ENCODE data around the gene ARID3C. TPM values are rescaled to one million over a fixed set of nuclear protein-coding genes. Genes with fewer than 3 reads are reported as not detected.

ARID3C gene
- total and polyA plus RNA-seq, 2 experiments from 2014 or later: 0.11 TPM; not detected in 1

DNA sequence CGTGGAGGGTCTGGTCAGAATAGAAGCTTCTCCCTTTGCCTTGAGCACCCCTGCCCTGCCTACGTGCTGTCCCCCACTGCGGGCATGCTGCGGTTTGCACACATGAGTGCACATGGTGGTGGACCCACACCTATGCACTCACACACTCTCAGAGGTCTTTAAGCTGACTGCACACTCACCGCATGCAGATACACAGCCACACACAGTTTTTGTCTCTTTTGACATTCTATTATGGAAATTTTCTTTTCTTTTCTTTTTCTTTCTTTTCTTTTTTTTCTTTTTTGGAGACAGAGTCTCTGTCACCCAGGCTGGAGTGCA lies 584 bp upstream of the ARID3C start:
- Histone ChIP-seq H4K20me1 (ENCODE audit: insufficient read depth) (no peaks in the 10 kb centered on the region), H3K36me3 (ENCODE audit: low read depth) (no peaks in the 10 kb centered on the region), H3K9me2 (ENCODE audit: insufficient read depth) (no peaks in the 10 kb centered on the region), H3K9me3 (ENCODE audit: low read depth) (no peaks in the 10 kb centered on the region), H3K27ac (no peak overlapping the region), H3K9ac (no peak overlapping the region), H3K4me2 (ENCODE audit: unreplicated experiment) (peak overlapping the region; percentile 30), H2AFZ (0 out of 2 replicates have a peak overlapping the region, but pooled peaks have one; percentile 33), H3F3A (ENCODE audit: insufficient read depth) (peaks cover 7% of the 10 kb centered on the region; the same call in 1 of the 2 replicates), H3K4me3 (peak overlapping the region; percentile 52; the same call in 1 of the 2 replicates), H3K79me2 (ENCODE audit: insufficient read depth) (no peaks in the 10 kb centered on the region), H3K4me1 (ENCODE audit: insufficient read depth) (no peaks in the 10 kb centered on the region), H3K27me3 (replicated peaks; ENCODE audit: insufficient read depth) (peaks cover 54% of the 10 kb centered on the region)
- in situ Hi-C loops (cut with MboI): no loop called here
- DNase-seq: no peak
- TF ChIP-seq EZH2phosphoT487 (IDR thresholded peaks at IDR 0.05; ENCODE audit: insufficient read depth, low read depth): 0 out of 2 replicates have a peak, but pooled peaks have one; percentile 27
- peak; percentile 61 for TF ChIP-seq EZH2 (IDR thresholded peaks at IDR 0.05; ENCODE audit: insufficient read depth, poor library complexity, severe bottlenecking)
- WGBS, 2 experiments (ENCODE audit: low coverage in 1 of 2, low lambda C conversion rate in 2 of 2, missing lambda C conversion rate in 2 of 2): 16 to 28% methylated on average over 5 of the region's 5 CpGs

DNA sequence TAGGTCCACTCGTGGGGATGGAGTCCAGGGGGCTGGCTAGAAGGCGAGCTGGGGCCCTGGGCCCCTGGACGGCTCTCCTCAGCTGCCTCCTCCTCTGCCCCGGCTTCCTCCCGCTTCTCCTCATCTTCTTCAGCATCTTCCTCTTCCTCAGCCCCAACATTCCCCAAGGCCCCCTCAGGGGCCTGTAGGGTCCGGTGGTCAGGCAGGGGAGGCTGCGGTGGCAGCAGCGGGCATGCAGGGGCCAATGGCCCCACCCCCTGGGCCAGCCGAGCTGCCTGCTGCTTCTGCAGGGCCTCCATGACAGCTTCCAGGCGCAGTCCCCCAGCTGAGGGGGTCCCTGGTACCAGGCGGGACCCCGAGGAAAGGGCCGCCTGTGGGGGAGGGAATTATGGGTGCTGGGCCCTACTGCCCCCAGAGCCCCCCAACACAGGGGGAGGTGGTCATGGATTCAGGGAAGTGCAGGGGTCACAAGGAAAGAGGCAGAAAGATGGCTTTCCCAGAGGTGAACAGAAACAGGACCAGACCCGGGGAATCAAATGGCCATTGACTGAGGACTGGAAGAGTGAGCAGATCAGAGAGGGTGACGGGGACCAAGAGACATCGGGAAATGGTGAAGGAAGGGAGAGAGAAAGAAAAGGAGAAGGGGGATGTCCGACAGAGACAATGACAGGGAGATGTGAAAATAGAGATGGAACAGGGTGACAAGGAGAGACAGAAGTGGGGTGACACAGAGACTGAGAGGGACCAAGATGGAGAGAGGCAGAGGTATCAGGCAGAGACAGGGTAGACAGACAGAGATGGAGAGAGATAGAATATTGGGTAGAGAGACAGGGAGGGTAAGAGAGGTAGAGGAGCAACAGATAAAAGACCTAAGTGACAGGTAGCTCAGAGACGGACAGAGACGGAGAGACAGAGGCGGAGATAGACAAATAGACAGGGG lies 880 bp downstream of the ARID3C start:
- in situ Hi-C loops (cut with MboI): no loop called here
- H2AFZ ChIP-seq: 0 out of 2 replicates have a peak overlapping the region, but pooled peaks have one; percentile 33
- no peak overlapping the region for H3K9ac ChIP-seq
- no peaks in the 10 kb centered on the region for H3K9me2 ChIP-seq (ENCODE audit: insufficient read depth)
- DNase-seq: no peak
- H3K4me2 ChIP-seq (ENCODE audit: unreplicated experiment): peak overlapping the region; percentile 30
- no peaks in the 10 kb centered on the region for H3K36me3 ChIP-seq (ENCODE audit: low read depth)
- TF ChIP-seq EZH2 (IDR thresholded peaks at IDR 0.05; ENCODE audit: insufficient read depth, poor library complexity, severe bottlenecking): peak; percentile 100
- TF ChIP-seq EZH2phosphoT487 (IDR thresholded peaks at IDR 0.05; ENCODE audit: insufficient read depth, low read depth): peak; percentile 88
- H4K20me1 ChIP-seq (ENCODE audit: insufficient read depth): no peaks in the 10 kb centered on the region
- peaks cover 65% of the 10 kb centered on the region for H3K27me3 ChIP-seq (replicated peaks; ENCODE audit: insufficient read depth)
- no peaks in the 10 kb centered on the region for H3K4me1 ChIP-seq (ENCODE audit: insufficient read depth)
- H3K4me3 ChIP-seq: peak overlapping the region; percentile 52
- H3K27ac ChIP-seq: no peak overlapping the region
- 17 to 22% methylated on average over 14 to 20 of the region's 20 CpGs for WGBS, 2 experiments (ENCODE audit: low coverage in 1 of 2, low lambda C conversion rate in 2 of 2, missing lambda C conversion rate in 2 of 2)
- H3K9me3 ChIP-seq (ENCODE audit: low read depth): no peaks in the 10 kb centered on the region
- H3K79me2 ChIP-seq (ENCODE audit: insufficient read depth): no peaks in the 10 kb centered on the region
- peaks cover 7% of the 10 kb centered on the region; the same call in 1 of the 2 replicates for H3F3A ChIP-seq (ENCODE audit: insufficient read depth)

DNA sequence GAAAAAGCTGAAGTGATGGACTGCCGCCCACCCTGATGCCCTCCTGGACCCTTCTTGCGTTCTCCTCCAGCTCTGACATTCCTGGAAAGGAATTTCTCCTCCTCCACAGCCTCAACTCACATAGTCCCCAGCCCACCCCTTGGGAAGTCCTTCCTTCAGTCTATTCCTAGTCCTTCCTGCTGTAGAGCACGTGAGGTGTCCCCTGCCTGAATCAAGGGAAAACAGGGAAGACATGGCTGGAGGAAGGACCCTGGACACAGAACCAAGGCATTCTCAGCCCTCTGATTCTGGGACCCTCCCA lies 3.7 kb downstream of the ARID3C start:
- no peaks in the 10 kb centered on the region for H3F3A ChIP-seq (ENCODE audit: insufficient read depth)
- H3K27me3 ChIP-seq (replicated peaks; ENCODE audit: insufficient read depth): peaks cover 60% of the 10 kb centered on the region
- peaks cover 1% of the 10 kb centered on the region for H3K79me2 ChIP-seq (ENCODE audit: insufficient read depth)
- TF ChIP-seq EZH2 (IDR thresholded peaks at IDR 0.05; ENCODE audit: insufficient read depth, poor library complexity, severe bottlenecking): no peak
- TF ChIP-seq EZH2phosphoT487 (IDR thresholded peaks at IDR 0.05; ENCODE audit: insufficient read depth, low read depth): no peak
- no peak overlapping the region for H3K4me3 ChIP-seq
- H3K9me2 ChIP-seq (ENCODE audit: insufficient read depth): no peaks in the 10 kb centered on the region
- H3K27ac ChIP-seq: no peak overlapping the region
- H3K4me2 ChIP-seq (ENCODE audit: unreplicated experiment): no peak overlapping the region
- no peak overlapping the region for H3K9ac ChIP-seq
- in situ Hi-C loops (cut with MboI): no loop called here
- no peaks in the 10 kb centered on the region for H3K9me3 ChIP-seq (ENCODE audit: low read depth)
- H2AFZ ChIP-seq: no peak overlapping the region
- no peaks in the 10 kb centered on the region for H3K36me3 ChIP-seq (ENCODE audit: low read depth)
- WGBS, 2 experiments (ENCODE audit: low coverage in 1 of 2, low lambda C conversion rate in 2 of 2, missing lambda C conversion rate in 2 of 2): 48 to 56% methylated on average over 3 of the region's 3 CpGs
- H3K4me1 ChIP-seq (ENCODE audit: insufficient read depth): no peaks in the 10 kb centered on the region
- no peak for DNase-seq
- H4K20me1 ChIP-seq (ENCODE audit: insufficient read depth): no peaks in the 10 kb centered on the region

DNA sequence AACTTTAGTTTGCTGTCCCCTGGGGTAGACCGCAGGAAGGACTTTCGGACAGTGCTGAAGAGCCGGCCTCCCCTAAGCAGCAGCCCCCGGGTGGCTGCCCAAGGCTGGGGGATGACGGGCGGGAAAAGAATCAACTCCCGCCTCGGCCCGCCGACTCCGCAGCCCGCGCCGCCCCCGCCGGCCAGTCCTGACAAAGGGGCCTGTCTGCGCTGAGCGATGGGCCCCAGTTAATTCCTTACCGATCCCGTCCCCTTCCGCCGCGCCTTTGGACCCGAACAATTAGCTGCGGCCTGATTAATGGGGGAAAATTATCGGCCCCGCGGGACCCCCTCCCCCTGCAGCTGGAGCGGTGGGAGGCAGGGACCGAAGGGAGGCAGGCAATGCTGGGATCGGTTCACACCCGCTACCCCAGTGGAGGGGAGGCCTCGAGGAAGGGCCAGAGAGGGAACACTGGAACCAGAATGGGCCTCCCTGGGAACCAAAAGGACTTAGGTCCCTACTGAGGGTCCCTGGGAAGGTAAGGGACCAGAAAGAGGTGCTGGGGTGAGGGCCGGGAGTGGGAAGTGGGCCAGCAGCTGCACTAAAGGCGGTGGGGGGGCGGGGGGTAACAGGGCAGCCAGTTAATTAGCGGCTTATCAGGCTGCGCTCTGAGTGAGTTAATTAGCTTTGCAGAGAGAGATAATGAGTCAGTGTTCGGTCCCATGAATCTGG lies 4.2 kb downstream of the ARID3C start:
- WGBS, 2 experiments (ENCODE audit: low coverage in 1 of 2, low lambda C conversion rate in 2 of 2, missing lambda C conversion rate in 2 of 2): 32 to 34% methylated on average over 21 to 39 of the region's 39 CpGs
- no peaks in the 10 kb centered on the region for H3K9me3 ChIP-seq (ENCODE audit: low read depth)
- no peaks in the 10 kb centered on the region for H3F3A ChIP-seq (ENCODE audit: insufficient read depth)
- no peaks in the 10 kb centered on the region for H3K9me2 ChIP-seq (ENCODE audit: insufficient read depth)
- TF ChIP-seq EZH2phosphoT487 (IDR thresholded peaks at IDR 0.05; ENCODE audit: insufficient read depth, low read depth) (no peak), EZH2 (IDR thresholded peaks at IDR 0.05; ENCODE audit: insufficient read depth, poor library complexity, severe bottlenecking) (no peak)
- no peak overlapping the region for H3K27ac ChIP-seq
- H3K9ac ChIP-seq: no peak overlapping the region
- peaks cover 7% of the 10 kb centered on the region for H3K79me2 ChIP-seq (ENCODE audit: insufficient read depth)
- no peak overlapping the region for H3K4me2 ChIP-seq (ENCODE audit: unreplicated experiment)
- in situ Hi-C loops (cut with MboI): loop anchor here (25.0 kb wide), 1 partner anchor 112 kb away; the partner anchor contains the start of gene ENHO
- no peak overlapping the region for H3K4me3 ChIP-seq
- no peak for DNase-seq
- peaks cover 56% of the 10 kb centered on the region for H3K27me3 ChIP-seq (replicated peaks; ENCODE audit: insufficient read depth)
- H3K4me1 ChIP-seq (ENCODE audit: insufficient read depth): 0 out of 2 replicates have a peak, but pooled peaks cover under 1% of the 10 kb centered on the region
- no peaks in the 10 kb centered on the region for H3K36me3 ChIP-seq (ENCODE audit: low read depth)
- H2AFZ ChIP-seq: no peak overlapping the region
- no peaks in the 10 kb centered on the region for H4K20me1 ChIP-seq (ENCODE audit: insufficient read depth)
